Erythroblast (primary cell): Measurements from ENCODE around the gene IRF7.

Source experiments
- DNase-seq, 2 experiments: peaks; one replicate each; lab custom pipeline; 2025; lab: John Stamatoyannopoulos, UW
- GATA1 ChIP-seq: IDR thresholded peaks from 2 replicates; pipeline ENCODE4 v1.6.1; 2011; ENCODE audit warnings: low read depth, mild to moderate bottlenecking, control low read depth, low read length, moderate library complexity
- POLR2A ChIP-seq: IDR thresholded peaks from 2 replicates; pipeline ENCODE4 v1.6.1; 2011; ENCODE audit warnings: mild to moderate bottlenecking, low read length

Gene IRF7

GRCh38 chr11:620935-621814, 5.4 kb upstream of the IRF7 start:
- DNase-seq, result no peak
- TF ChIP-seq POLR2A (no peak), GATA1 (no peak)

DNA sequence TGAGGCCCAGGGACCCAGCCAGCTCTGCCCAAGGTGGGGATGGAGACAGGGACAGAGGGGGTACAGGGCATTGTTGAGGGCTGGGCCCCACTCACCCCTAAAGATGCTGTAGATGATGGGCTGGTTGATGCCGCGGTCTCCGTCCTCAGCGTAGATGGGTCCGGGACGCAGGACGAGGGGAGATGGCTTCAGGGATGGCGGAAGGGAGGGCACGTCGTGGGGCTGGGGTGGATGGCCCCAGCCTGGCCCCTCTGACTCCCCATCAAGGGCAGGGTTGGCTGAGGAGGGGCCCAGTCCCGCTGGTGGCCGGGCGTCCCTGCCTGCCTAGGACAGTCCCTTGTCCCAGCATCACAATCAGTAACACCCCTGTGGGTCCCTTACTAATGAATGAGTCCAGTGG, 4.5 kb upstream of the IRF7 start:
- DNase-seq, result no peak
- TF ChIP-seq GATA1 (no peak), POLR2A (no peak)

DNA sequence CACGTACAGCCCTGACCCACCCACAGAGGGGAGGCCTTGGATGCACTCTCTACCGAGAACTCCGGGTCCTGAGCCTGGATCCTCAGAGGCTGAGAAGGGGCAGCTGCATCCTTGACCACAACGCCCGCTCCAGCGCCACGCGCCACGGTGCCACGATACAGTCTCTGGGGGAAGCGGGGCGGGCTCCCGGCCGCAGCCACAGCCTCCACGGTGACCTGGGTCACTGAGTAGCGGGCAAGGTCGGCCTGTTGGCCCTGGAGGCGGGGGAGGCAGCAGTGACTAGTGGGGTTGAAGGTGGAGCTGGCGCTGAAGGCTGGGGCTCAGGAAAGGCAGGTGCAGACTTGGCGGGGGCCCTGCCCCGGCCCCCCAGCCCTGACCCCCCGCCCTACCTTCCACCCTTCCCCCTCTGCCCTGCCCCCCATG, 3.9 kb upstream of the IRF7 start:
- TF ChIP-seq GATA1 (no peak), POLR2A (no peak)
- DNase-seq, result no peak

DNA sequence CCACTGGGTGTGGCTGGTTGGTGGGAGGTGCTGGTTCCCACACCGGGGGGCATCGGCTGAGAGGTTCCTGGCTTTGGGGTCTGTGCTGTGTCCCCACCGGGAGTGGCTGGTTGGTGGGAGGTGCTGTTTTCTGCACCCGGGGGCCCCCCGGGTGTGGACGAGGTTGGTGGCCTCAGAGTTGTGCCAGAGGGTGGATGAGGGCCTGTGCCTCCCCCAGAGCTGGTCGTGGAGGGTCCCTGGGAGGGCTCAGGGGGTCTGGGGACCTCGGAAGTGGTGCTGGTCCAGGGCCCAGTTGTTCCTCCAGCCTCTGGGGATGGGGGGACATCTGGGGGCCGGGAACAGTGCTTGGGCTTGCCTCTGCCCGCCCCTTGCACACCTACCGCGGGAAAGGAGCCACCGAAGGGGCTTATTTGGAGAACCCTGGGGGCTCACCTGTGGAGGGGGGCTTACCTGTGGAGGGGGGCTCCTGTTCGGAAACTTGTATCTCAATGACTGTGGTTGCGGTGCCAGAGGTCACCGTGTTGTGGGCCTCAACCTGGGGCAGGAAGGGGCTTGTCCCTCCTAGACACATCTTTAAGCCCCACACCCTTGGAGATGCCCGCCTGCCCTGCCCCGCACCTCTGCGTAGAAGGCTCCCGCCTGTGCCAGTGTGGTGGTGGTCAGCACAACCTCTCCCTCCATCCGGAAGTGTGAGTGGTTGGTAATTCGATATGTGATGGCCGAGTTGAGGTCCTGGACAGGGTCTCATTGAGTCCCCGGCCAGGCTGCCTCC, 3.3 kb upstream of the IRF7 start:
- TF ChIP-seq GATA1, result no peak
- TF ChIP-seq POLR2A, result no peak
- DNase-seq, result no peak

- TF ChIP-seq POLR2A, result no peak
- TF ChIP-seq GATA1, result no peak
- no peak for DNase-seq
Observed at GRCh38 chr11:617912-618682, 2.3 kb upstream of the IRF7 start.

DNA sequence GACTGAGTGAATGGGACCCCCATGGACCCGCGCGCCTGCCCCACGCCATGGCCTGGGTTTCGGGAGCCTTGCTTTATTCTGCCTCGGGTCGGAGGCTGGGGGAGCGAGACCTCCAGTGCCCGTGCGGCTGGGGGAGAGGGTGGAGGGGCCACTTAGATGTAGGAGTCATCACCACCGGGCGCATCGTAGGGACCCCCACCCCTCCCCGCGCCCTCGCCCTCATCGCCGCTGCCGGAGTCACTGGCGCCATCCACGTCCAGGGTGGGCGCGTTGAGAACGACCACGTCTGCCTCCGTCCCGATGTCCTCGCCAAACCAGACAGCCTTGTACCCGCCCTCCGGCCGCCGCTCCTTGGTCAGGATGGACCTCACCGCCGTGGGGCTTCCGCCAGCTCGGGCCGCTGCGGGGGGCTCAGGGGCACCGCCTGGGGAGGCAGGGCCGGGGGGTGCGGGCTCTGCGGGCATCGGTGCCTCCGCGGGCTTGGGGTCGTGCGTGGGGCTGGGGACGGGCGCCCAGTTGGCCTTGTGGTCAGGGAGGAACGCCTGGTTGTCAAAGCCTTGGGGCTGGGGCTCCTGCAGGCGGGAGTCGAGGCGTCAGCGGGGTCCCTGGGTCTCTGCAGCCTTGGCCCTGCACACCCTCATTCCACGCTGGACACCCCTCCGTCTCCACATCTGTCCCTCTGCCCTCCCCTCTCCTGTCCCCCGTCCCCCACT, 1.6 kb upstream of the IRF7 start:
- TF ChIP-seq GATA1 (no peak), POLR2A (no peak)
- no peak for DNase-seq

- no peak for DNase-seq
- no peak for TF ChIP-seq GATA1
Observed at GRCh38 chr11:616320-617198, 809 bp upstream of the IRF7 start.

DNA sequence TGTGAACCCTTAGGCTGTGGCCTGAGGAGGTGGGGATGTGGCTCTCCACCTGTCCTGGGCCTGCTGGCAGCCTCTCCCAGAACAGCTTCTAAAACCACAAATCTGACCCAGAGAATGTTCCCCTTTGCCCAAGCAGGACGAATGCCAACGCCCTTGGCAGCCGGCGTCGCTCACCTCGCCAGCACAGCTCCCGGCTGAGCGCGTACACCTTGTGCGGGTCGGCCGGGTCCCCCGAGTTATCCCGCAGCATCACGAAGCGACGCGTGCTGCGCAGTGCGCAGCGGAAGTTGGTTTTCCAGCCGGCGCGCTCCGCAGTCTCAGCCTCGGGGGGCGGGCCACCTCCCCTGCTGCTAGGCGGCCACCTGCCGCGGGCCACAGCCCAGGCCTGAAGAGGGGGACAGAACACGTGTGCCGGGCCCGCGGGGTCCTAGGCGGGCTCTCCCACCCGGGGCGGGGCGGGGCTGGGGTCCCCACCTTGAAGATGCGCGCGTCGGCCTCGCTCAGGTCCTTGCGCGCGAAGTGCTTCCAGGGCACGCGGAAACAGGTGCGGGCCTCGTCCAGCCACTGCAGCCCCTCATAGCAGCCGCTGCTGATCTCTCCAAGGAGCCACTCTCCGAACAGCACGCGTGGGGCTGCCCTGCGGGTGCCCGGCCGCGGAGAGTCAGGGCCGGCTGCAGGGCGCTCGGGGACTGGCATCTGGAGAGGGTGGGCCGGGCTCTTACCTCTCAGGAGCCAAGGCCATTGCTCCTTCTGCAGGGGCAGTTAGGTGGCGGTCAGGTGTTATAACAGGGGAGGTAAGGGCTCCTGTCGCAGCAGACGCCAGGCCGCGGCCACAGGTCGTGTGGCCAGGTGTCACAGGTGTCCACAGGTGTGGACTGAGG, 887 bp downstream of the IRF7 start:
- peak in 1 of 2 experiments; percentile 49 for DNase-seq
- no peak for TF ChIP-seq GATA1
- no peak for TF ChIP-seq POLR2A

GRCh38 chr11:614021-614622, 1.6 kb downstream of the IRF7 start:
- TF ChIP-seq POLR2A, result no peak
- no peak for TF ChIP-seq GATA1

DNA sequence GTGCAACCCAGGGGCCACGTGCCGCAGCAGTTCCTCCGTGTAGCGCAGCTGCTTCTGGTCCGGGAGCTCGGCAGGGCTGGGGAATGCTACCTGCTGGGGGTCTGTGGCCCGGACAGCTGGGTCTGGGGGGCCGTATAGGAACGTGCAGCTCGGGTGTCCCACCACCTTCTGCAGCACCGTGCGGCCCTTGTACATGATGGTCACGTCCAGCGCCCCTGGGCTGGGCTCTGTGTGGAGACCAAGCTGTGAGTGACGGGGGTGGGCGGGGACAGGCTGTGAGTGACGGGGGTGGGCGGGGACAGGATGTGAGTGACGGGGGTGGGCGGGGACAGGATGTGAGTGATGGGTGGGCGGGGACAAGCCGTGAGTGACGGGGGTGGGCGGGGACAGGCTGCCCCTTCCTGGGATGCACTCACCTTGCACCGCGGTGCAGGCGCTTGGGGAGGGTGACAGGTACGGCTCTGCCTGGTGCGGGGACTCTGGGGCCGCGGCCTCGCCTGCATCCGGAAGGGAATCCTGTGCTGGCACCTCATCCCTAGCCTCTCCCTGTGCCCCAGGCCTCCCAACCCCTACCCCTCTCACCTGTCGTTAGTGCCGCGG, 2.3 kb downstream of the IRF7 start:
- DNase-seq, result peak; percentile 82 to 89
- TF ChIP-seq POLR2A, result no peak
- TF ChIP-seq GATA1, result no peak

More at GRCh38 chr11:614021-614622, 1.6 kb downstream of the IRF7 start:
- DNase-seq, result no peak

- TF ChIP-seq POLR2A, result no peak
- TF ChIP-seq GATA1, result no peak
- DNase-seq, result no peak
Observed at GRCh38 chr11:612961-613300, 2.8 kb downstream of the IRF7 start.
